H1 (cell line): ENCODE data around the gene MTURN. TPM values are rescaled to one million over a fixed set of nuclear protein-coding genes. Genes with fewer than 3 reads are reported as not detected.

Source experiments
- CTCF ChIA-PET: fragments of 300-600 bp; sonication (Branson Sonifier 250); formaldehyde crosslinking; loops from one replicate; lab custom pipeline; 2021; ENCODE audit not compliant: partially characterized antibody; lab: Charles Lee
- POLR2A ChIA-PET: fragments of 300-600 bp; sonication (Branson Sonifier 250); formaldehyde crosslinking; loops from one replicate; lab custom pipeline; 2021; ENCODE audit warnings: inconsistent platforms; ENCODE audit not compliant: partially characterized antibody; lab: Charles Lee
- DNase-seq, 2 experiments: peaks; one replicate each; pipeline versions ENCODE4 v3.0.0 to v3.0.0-alpha.2; 2010 to 2022; ENCODE audit warnings: low spot score in 2 of 2, low read depth in 1 of 2, mixed read lengths in 1 of 2
- FAIRE-seq: peaks from 2 replicates; lab custom pipeline; 2011; peaks lifted over from hg19 to GRCh38; lab: Jason Lieb, UNC
- H2AFZ ChIP-seq: 2 replicates; pipeline ENCODE4 v1.8.1; 2012; ENCODE audit warnings: low read length, inconsistent platforms
- H2AK5ac ChIP-seq: 2 replicates; pipeline ENCODE4 v1.6.1; 2013; ENCODE audit warnings: low read depth, low read length
- H2BK120ac ChIP-seq: replicated peaks from 2 replicates; pipeline ENCODE3; 2013; ENCODE audit warnings: low read depth, low read length, inconsistent platforms
- H2BK12ac ChIP-seq: 2 replicates; pipeline ENCODE4 v1.6.1; 2013; ENCODE audit warnings: low read depth, low read length
- H2BK15ac ChIP-seq: 2 replicates; pipeline ENCODE4 v1.6.1; 2013; ENCODE audit warnings: low read length
- H2BK20ac ChIP-seq: 2 replicates; pipeline ENCODE4 v1.6.1; 2013; ENCODE audit warnings: low read length
- H2BK5ac ChIP-seq: 2 replicates; pipeline ENCODE4 v1.6.1; 2013; ENCODE audit warnings: low read depth, low read length
- H3K14ac ChIP-seq: 2 replicates; pipeline ENCODE4 v1.6.1; 2013; ENCODE audit warnings: inconsistent platforms; ENCODE audit not compliant: insufficient read length
- H3K18ac ChIP-seq: 2 replicates; pipeline ENCODE4 v1.6.1; 2013; ENCODE audit warnings: low read length; ENCODE audit errors: extremely low read depth
- H3K23ac ChIP-seq: 2 replicates; pipeline ENCODE4 v1.6.1; 2013; ENCODE audit warnings: inconsistent platforms; ENCODE audit not compliant: insufficient read length
- H3K23me2 ChIP-seq: 2 replicates; pipeline ENCODE4 v1.6.1; 2013; ENCODE audit warnings: low read depth, low read length
- H3K27ac ChIP-seq: 2 replicates; pipeline ENCODE4 v1.6.1; 2011; ENCODE audit warnings: low read depth, low read length, inconsistent platforms
- H3K27me3 ChIP-seq, 4 experiments: replicated peaks in 1 of 4; 1 replicate in 1 of 4; 2 replicates in 3 of 4; pipeline versions ENCODE4 v1.6.1 to v1.8.1; 2011 to 2013; ENCODE audit warnings: low read length in 3 of 4, mild to moderate bottlenecking in 3 of 4, inconsistent platforms in 2 of 4, mixed read lengths in 2 of 4, moderate library complexity in 1 of 4; ENCODE audit not compliant: control insufficient read depth in 3 of 4, insufficient read depth in 3 of 4; ENCODE audit errors: extremely low read depth in 1 of 4
- H3K36me3 ChIP-seq, 4 experiments: 2 replicates each; pipeline versions ENCODE4 v1.6.1 to v1.8.1; 2011 to 2013; ENCODE audit warnings: mild to moderate bottlenecking in 4 of 4, low read length in 3 of 4, moderate library complexity in 2 of 4, control low read depth in 1 of 4, inconsistent platforms in 1 of 4; ENCODE audit not compliant: insufficient read depth in 4 of 4, control insufficient read depth in 2 of 4
- H3K4ac ChIP-seq: replicated peaks from 2 replicates; pipeline ENCODE3; 2013; ENCODE audit warnings: low read length, low read depth, mixed read lengths, inconsistent platforms; ENCODE audit not compliant: insufficient read length
- H3K4me1 ChIP-seq, 4 experiments: replicated peaks in 1 of 4; 1 replicate in 1 of 4; 2 replicates in 3 of 4; pipeline versions ENCODE4 v1.6.1 to v1.8.1; 2011 to 2013; ENCODE audit warnings: low read length in 3 of 4, inconsistent platforms in 2 of 4, mixed read lengths in 1 of 4; ENCODE audit not compliant: insufficient read depth in 4 of 4, control insufficient read depth in 3 of 4
- H3K4me2 ChIP-seq, 2 experiments: 2 replicates each; pipeline versions ENCODE4 v1.6.1 to v1.8.1; 2011 to 2013; ENCODE audit warnings: low read depth in 2 of 2, low read length in 2 of 2, control low read depth in 1 of 2, inconsistent platforms in 1 of 2, mild to moderate bottlenecking in 1 of 2; ENCODE audit not compliant: insufficient read depth in 1 of 2
- H3K4me3 ChIP-seq, 4 experiments: fragments of 200-600, 300-600 bp in 1 of 4; sonication (generic), shearing (Covaris generic), sonication (Bioruptor Twin) in 1 of 4; 2 replicates each; pipeline versions ENCODE4 v1.5.1 to v1.8.1; 2011 to 2016; ENCODE audit warnings: low read length in 4 of 4, low read depth in 3 of 4, control low read depth in 2 of 4, inconsistent platforms in 2 of 4, mild to moderate bottlenecking in 2 of 4, mixed read lengths in 1 of 4, moderate library complexity in 1 of 4; ENCODE audit not compliant: insufficient read depth in 2 of 4; ENCODE audit errors: extremely low read depth in 1 of 4
- H3K56ac ChIP-seq: replicated peaks from 2 replicates; pipeline ENCODE3; 2013; ENCODE audit warnings: low read depth, mild to moderate bottlenecking, mixed read lengths, low read length, inconsistent platforms; ENCODE audit not compliant: insufficient read length
- H3K79me1 ChIP-seq: 2 replicates; pipeline ENCODE4 v1.6.1; 2013; ENCODE audit warnings: low read depth, low read length, control low read depth
- H3K79me2 ChIP-seq, 2 experiments: 2 replicates each; pipeline versions ENCODE4 v1.6.1 to v1.8.1; 2012 to 2013; ENCODE audit warnings: low read length in 2 of 2, mild to moderate bottlenecking in 2 of 2, inconsistent platforms in 1 of 2; ENCODE audit not compliant: insufficient read depth in 2 of 2, control insufficient read depth in 1 of 2
- H3K9ac ChIP-seq, 4 experiments: replicated peaks in 1 of 4; 1 replicate in 1 of 4; 2 replicates in 3 of 4; pipeline versions ENCODE4 v1.6.1 to v1.8.1; 2011 to 2013; ENCODE audit warnings: low read depth in 3 of 4, low read length in 3 of 4, control low read depth in 2 of 4, mild to moderate bottlenecking in 2 of 4, moderate library complexity in 2 of 4, inconsistent platforms in 1 of 4; ENCODE audit errors: extremely low read depth in 1 of 4
- H3K9me3 ChIP-seq, 2 experiments: 2 replicates each; pipeline versions ENCODE4 v1.6.1 to v1.8.1; 2012 to 2013; ENCODE audit warnings: mild to moderate bottlenecking in 2 of 2, moderate library complexity in 2 of 2, control low read depth in 1 of 2, inconsistent platforms in 1 of 2, low read depth in 1 of 2, low read length in 1 of 2, mixed read lengths in 1 of 2; ENCODE audit not compliant: insufficient read depth in 2 of 2
- H4K20me1 ChIP-seq, 2 experiments: replicated peaks in 1 of 2; 2 replicates each; pipeline versions ENCODE3 to v1.8.1; 2011 to 2013; ENCODE audit warnings: inconsistent platforms in 2 of 2, low read length in 2 of 2, mild to moderate bottlenecking in 1 of 2; ENCODE audit not compliant: insufficient read depth in 2 of 2, control insufficient read depth in 1 of 2
- H4K5ac ChIP-seq: 2 replicates; pipeline ENCODE4 v1.6.1; 2013; ENCODE audit warnings: low read length, low read depth, mixed read lengths, inconsistent platforms; ENCODE audit not compliant: insufficient read length
- H4K8ac ChIP-seq: 2 replicates; pipeline ENCODE4 v1.8.0; 2013; ENCODE audit warnings: mild to moderate bottlenecking, moderate library complexity, low read length, inconsistent platforms; ENCODE audit not compliant: insufficient read depth; ENCODE audit errors: extremely low read depth
- H4K91ac ChIP-seq: replicated peaks from 2 replicates; pipeline ENCODE3; 2013; ENCODE audit warnings: low read length, mixed read lengths, inconsistent platforms; ENCODE audit not compliant: insufficient read length
- CTBP2 ChIP-seq: IDR thresholded peaks from 2 replicates; pipeline ENCODE4 v1.7.0; 2011; ENCODE audit warnings: borderline replicate concordance, mild to moderate bottlenecking, moderate library complexity, mixed read lengths, low read length; ENCODE audit not compliant: insufficient read depth, insufficient read length
- POLR2A ChIP-seq, 2 experiments: IDR thresholded peaks; 1 replicate in 1 of 2; 2 replicates in 1 of 2; pipeline ENCODE4 v1.6.1; 2011; ENCODE audit warnings: low read depth in 2 of 2, low read length in 2 of 2, mild to moderate bottlenecking in 2 of 2; ENCODE audit errors: control extremely low read depth in 1 of 2
- WGBS, 2 experiments: shearing (Covaris generic) in 1 of 2; methylation state at CpG; one replicate each; pipeline versions ENCODE4 v1.1.6 to v1.1.7; 2013 to 2015; ENCODE audit warnings: low lambda C conversion rate in 2 of 2, mixed read lengths in 2 of 2, inconsistent platforms in 1 of 2, low coverage in 1 of 2, missing lambda C conversion rate in 1 of 2; ENCODE audit not compliant: insufficient replicate concordance in 2 of 2, insufficient coverage in 1 of 2, insufficient read length in 1 of 2; ENCODE audit errors: extremely low coverage in 1 of 2, missing lambda C conversion rate in 1 of 2; 5-methylcytosine and 5-hydroxymethylcytosine counted together
- polyA plus RNA-seq, 7 experiments: library from polyadenylated mRNA; depleted of rRNA in 3 of 7; stranded (reverse) in 5 of 7; unstranded in 2 of 7; fragments of >200 nt in 5 of 7; fragments of 200-250 nt in 2 of 7; gene quantifications; 1 replicate in 5 of 7; 2 replicates in 1 of 7; 4 replicates in 1 of 7; pipeline versions ENCODE4 v1.2.1 to v1.2.3, GENCODE V29; 2011 to 2013; ENCODE audit warnings: missing spikeins in 2 of 7, mixed read lengths in 2 of 7
- total RNA-seq: library from RNA; stranded (reverse); fragmentation: NEBNext Ultra II Directional; extraction: Animal tissue kit (Norgen Biotek cat#: 25700); gene quantifications from 2 replicates; pipeline ENCODE4 v1.2.1, GENCODE V29; 2021

The MTURN gene
- total and polyA plus RNA-seq, 2 of the 8 experiments (the other 6 are each of a cell fraction or from before 2014, with no cell fraction given) = 2.6 to 5.8 TPM

DNA sequence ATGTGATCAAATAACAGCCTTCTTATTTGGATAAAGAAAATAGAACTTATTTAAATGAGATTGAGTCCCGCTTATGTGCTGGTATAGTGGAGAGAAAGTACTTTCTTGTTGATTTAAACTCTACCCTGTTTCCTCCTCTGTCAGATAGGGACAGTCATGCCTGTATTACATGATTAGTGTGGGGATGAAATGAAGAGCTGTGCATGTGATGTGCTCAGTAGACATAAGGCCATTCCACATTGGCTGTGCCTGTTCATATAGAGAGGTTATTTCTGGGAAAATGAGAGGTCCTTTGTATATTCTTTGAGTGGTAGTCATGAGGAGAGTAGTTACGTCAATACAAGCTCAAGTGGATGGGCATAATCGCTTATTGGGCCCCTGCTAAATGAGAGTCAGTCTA, 5.7 kb downstream of the MTURN start:
- Histone ChIP-seq H3K27me3 (peaks cover 3 to 19% (median 15%) of the 10 kb centered on the region in 4 experiments), H2BK15ac (no peak overlapping the region), H3K14ac (no peak overlapping the region), H3K79me2 (no peaks in the 10 kb centered on the region; a peak in 1 of 4 replicates), H3K4me1 (peaks cover 0 to 4% (median 0%) of the 10 kb centered on the region in 4 experiments; a peak in 1 of 7 replicates), H2BK20ac (no peak overlapping the region), H3K4me2 (no peak overlapping the region), H3K4me3 (no peak overlapping the region), H3K79me1 (no peaks in the 10 kb centered on the region), H3K18ac (no peak overlapping the region), H3K56ac (no peak overlapping the region), H3K23ac (no peak overlapping the region), H3K4ac (no peak overlapping the region), H4K20me1 (peaks cover 0 to 5% of the 10 kb centered on the region in 2 experiments), H2AK5ac (no peak overlapping the region), H3K9ac (no peak overlapping the region), H3K36me3 (no peaks in the 10 kb centered on the region), H4K8ac (no peak overlapping the region), H4K91ac (no peak overlapping the region), H3K9me3 (no peaks in the 10 kb centered on the region), H4K5ac (no peak overlapping the region), H2BK5ac (no peak overlapping the region), H3K23me2 (peaks cover 11% of the 10 kb centered on the region), H2BK12ac (no peak overlapping the region), H2AFZ (no peak overlapping the region), H3K27ac (no peak overlapping the region), H2BK120ac (no peak overlapping the region)
- ChIA-PET POLR2A (no interaction called here), CTCF (interaction anchor here (1.7 kb wide), 1 partner anchor 424 kb away, joined by 4 read pairs; no protein-coding TSS in a partner anchor)
- TF ChIP-seq POLR2A (IDR thresholded peaks at IDR 0.05; ENCODE audit: control extremely low read depth in 1 of 2, low read depth in 2 of 2, low read length in 2 of 2) (no peak), CTBP2 (no peak)
- DNase-seq (no peak), FAIRE-seq (no peak)
- 84% methylated on average over 3 of the region's 3 CpGs; no CpG with 5 or more reads in 1 of the 2 experiments for WGBS, 2 experiments
